GM18867 (cell line): ENCODE results near the gene GGTA1.
A peak's percentile ranks its signal among the peaks of the same experiment; 100 is the strongest.
"Not testable (repeated sequence)": the region's sequence is repeated elsewhere in the genome, so short reads cannot be mapped to it uniquely, and the experiment has no call there.

Experiments used
- ATAC-seq: cut with Tn5 transposase; IDR thresholded peaks from one replicate; pipeline ENCODE4 v1.9.1; 2021; ENCODE audit warnings: mild to moderate bottlenecking, moderate library complexity; ENCODE audit not compliant: unreplicated experiment

Gene GGTA1

GRCh38 chr9:121499427-121500164 lies at the start of gene GGTA1:
TSS of gene GGTA1 (minus strand) at chr9:121499844. CDS start at chr9:121467922, 31,922 bp downstream.
- ATAC-seq = no peak

GRCh38 chr9:121548666-121549065 lies 49.0 kb upstream of the GGTA1 start:
- ATAC-seq = no peak

DNA sequence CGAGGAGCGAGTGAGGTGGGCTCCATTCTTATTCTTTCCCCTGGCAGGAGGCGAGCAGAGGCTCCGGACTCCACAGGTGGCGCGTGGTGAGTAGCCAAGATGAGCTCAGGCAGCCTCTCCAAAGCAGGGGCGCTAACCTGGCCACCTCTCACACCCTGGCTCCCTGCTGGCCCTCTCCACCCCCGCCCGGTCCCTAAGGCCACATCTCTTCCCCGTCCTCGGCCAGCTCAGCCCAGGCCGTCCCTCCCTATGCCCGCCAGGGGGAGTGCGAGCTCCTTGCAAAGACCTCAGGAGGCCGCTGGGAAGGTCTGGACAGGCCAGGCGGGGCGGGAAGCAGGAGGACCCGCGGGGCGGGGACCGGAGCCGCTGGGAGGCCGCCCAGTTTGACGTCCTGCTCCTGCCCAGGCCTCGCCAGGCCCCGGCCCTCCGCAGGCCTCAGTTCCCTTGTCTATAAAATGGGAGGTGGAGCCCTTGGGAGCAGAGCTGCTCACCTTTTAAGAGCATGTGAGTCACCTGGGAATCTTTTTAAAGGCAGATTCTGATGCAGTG lies 46.3 kb upstream of the GGTA1 start:
- peak; percentile 91 for ATAC-seq

DNA sequence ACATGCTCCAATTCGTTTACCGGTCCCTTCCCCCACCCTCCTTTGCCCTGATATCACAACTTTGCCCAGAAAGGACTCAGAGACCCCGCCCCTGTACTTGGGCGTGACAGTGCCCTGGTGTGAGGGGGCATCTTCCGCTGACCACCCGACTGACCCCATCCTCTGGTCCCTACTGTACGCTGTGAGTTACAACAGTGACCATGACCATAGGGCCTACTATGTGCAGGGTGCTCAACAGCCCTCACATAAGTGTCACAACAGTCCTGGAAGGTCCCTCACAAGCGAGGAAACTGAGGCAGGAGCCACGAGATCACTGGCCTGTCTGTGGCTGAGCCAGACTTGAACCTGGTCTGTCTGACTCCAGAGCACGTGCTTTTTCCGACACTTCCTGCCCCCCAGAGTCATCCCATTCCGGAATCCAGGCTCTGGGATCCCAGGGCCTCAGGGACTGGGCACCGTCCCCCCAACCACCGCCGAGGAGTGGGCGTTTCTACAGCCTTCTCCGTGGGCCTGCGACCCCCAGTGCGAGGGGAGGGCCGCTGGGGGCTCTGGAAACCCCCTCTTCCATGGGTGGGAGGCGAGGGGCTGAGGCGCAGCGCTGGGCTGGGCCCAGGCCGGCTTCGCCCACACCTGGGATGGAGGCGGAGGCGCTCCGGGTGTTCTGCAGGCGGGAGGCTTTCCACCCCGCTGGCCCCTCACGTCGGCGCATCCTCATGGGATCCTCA lies 45.7 kb upstream of the GGTA1 start:
- no peak for ATAC-seq

DNA sequence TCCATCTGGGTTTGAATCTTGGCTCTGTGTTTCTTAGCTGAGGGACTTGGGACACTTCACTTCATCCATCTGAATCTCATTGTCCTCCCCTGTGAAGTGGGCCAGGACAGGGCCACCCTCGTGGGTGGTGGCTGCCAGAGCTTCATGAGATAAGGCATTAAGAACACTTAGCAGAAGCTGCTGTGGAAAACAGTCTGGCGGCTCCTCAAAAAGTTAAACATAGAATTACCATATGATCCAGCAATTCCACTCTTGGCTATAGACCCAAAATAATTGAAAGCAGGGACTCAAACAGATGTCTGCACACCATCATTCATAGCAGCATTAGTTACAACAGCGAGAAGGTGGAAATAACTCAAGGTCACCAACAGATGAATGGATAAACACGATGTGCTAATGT lies 42.4 kb upstream of the GGTA1 start:
- ATAC-seq = no peak

DNA sequence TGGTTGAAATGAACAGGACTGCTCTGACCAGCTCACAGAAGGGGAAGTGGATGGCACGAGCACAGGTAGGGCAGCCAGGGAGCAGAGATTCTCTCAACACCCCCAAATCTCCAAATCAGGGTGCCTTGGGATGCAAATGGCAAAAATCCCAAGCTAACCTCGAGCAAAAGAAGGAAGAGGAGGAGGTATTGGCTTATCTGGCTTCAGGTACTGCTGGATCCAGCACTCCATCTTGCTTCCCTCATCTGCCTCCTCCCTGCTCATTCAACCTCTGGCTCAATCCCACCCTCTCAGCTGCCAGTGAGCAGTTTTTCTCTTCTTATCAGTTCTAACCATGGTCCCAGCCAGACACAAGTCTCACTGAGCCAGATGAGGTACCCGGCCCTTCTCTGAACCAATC lies 41.6 kb upstream of the GGTA1 start:
- ATAC-seq = no peak

DNA sequence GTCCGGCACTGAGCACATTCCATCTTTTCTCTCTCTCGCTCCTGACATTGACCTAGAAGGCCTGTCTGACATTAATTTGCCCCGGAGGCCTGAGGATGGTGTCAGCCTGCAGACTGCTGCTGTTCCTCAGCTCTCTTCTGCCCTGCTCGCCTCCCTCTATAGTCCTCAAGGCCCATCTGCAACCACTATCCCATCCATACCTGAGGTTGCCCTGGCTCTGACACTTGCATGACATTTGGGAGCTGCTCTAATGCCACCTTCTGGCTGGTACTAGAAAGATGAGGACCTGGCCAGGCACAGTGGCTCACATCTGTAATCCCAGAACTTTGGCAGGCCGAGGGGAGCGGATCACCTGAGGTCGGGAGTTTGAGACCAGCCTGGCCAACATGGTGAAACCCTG lies 38.6 kb upstream of the GGTA1 start:
- ATAC-seq = no peak

GRCh38 chr9:121537283-121537682 lies 37.6 kb upstream of the GGTA1 start:
- no peak for ATAC-seq

DNA sequence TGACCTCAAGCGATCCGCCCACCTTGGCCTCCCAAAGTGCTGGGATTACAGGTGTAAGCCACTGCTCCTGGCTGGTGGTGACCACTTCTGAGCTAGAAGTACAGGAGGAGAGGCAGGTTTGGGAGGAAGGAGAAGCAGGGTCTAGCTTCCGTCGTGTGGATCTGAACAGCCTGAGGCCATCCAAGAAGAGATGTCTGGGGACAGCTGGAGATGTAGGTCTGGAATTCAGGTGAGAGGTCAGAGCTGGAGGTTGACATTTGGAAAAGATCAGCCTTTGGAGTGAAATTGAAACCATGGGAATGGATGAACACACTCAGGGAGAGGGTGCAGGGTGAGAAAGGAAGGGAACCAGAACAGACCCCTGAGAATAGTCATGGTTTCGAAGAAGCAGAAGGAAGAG lies 33.2 kb upstream of the GGTA1 start:
- ATAC-seq = no peak

- no peak for ATAC-seq
These were observed 29.8 kb upstream of the GGTA1 start for GRCh38 chr9:121529237-121529987.

DNA sequence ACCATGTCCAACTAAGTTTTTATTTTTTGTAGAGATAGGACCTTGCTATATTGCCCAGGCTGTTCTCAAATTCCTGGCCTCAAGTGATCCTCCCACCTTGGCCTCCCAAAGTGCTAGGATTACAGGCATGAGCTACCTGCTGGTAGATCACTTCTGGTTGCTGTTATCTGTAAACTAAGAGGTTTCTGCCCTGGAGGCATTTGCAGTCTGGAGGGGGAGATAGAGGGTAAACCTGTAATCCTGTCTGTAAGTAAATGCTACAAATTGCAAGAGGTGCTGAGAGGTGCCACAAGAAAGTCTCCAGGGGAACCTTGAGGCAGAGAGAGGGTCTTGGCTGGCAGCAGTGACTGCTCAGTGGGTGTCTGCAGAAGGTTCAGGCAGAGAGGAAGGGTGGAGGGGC lies 29.0 kb upstream of the GGTA1 start:
- no peak for ATAC-seq

DNA sequence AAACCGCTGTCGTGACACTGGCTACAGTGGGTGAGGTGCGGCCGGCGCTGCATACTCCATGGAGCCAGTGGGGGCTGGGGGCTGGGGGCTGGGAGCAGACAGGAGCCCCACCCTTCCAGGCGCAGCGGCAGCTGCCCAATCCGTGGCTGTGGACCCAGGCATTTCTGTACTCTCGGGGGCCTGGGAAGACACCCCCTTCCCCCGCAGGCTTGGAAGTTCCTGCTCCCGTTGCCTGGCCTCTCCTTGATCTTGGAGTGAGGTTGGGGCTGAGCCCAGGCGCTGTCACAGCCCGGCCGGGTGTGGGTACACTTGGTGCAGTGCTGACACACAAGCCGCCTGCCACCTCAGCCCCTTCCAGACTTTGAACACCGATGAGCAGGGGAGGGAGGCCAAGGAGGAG lies 27.7 kb upstream of the GGTA1 start:
- no peak for ATAC-seq

- not testable (repeated sequence) for ATAC-seq
These were observed 20.0 kb upstream of the GGTA1 start for GRCh38 chr9:121519688-121520087.

- ATAC-seq = no peak
These were observed 19.0 kb upstream of the GGTA1 start for GRCh38 chr9:121518634-121519033.

DNA sequence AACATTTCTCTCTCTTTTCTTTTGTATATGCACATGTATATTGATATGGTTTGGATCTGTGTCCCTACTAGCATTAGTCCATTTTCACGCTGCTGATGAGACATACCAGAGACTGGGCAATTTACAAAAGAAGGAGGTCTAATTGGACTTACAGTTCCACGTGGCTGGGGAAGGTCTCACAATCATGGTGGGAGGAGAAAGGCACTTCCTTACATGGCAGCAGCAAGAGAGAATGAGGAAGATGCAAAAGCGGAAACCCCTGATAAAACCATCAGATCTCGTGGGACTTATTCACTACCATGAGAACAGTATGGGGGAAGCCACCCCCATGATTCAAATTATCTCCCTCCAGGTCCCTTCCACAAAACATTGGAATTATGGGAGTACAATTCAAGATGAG lies 13.5 kb upstream of the GGTA1 start:
- not testable (repeated sequence) for ATAC-seq

DNA sequence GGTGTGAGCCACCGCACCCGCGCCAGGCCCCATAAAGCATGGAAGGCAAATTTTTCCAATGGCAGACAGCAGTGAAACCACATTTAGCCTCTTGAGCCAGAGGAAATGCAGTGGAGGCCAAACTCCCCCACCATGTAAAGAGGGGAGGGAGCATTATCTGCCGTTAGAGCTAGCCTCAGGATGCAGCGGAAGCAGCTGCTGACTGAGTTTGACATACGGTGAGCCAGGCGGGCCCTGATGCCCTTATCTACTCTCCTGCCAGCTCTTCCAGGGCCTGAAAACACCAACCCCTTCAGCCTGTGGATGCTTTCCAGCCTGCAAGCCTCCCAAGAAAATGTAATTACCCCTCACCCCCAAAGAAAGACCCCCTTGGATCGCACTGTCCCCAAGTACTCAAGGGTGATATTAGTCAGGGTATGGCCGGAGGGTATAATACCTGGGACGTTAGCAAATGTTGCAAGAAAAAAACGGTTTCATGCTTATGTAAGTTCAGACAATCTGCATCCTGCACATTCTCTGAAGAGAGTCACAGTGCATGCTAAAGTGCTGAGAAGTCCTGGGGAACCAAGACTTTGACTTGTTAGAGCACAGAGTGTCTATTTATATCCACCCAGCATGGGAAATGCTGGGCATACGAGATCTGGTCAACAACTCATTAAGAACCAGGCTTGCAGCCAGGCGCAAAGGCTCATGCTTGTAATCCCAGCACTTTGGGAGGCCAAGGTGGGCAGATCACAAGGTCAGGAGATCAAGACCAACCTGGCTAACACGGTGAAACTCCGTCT lies 11.3 kb upstream of the GGTA1 start:
- ATAC-seq = no peak

DNA sequence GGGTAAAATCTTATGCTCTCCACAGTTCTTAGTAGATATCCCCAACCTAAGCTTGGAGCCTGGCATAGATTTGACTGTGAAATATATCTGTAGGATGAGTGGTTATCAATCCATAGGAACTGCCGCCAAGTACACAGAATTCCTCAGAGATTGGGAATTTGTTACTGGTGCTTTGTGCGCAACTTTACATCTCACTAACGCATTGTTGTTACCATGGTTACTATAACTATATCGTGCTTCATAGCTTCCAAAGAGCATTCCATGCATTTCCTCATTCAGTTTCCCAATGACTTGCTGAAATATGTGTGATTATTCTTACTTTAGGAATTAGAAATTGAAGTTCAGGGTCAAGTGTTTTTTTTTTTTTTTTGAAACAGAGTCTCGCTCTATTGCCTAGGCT lies 9.5 kb upstream of the GGTA1 start:
- ATAC-seq = no peak

- no peak for ATAC-seq
These were observed 8.8 kb upstream of the GGTA1 start for GRCh38 chr9:121508415-121508814.

- no peak for ATAC-seq
These were observed 6.5 kb upstream of the GGTA1 start for GRCh38 chr9:121505903-121506735.

DNA sequence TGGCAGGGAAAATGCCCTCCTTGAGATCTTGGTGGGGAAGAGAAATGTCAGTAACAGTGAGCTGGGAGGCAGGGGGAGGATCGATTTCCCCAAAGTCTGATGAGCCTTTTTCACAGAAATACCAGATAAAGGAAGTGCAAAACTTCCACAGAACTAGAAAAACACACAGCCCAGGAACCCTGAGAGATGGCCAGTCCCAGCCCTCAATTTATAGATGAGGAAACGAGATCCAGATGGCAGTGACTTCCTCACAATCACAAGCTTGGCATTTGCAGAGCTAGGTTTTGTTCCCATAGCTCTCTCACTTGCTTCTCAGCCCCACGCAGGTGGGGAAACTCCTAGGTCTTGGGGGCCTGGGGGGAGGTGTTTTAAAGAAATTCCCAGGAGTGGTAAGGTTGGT lies 3.8 kb upstream of the GGTA1 start:
- no peak for ATAC-seq
